ENCODE measurements around the gene NCAM1. TPM values are rescaled to one million over a fixed set of nuclear protein-coding genes. Genes with fewer than 3 reads are reported as not detected.
"Not testable (repeated sequence)": the region's sequence is repeated elsewhere in the genome, so short reads cannot be mapped to it uniquely, and the experiment has no call there.

The NCAM1 gene
- total RNA-seq, 1 donor from 2014 or later: 505 TPM

GRCh38 chr11:113022262-113022661, 61.0 kb downstream of the NCAM1 start:
- DNase-seq: no peak

DNA sequence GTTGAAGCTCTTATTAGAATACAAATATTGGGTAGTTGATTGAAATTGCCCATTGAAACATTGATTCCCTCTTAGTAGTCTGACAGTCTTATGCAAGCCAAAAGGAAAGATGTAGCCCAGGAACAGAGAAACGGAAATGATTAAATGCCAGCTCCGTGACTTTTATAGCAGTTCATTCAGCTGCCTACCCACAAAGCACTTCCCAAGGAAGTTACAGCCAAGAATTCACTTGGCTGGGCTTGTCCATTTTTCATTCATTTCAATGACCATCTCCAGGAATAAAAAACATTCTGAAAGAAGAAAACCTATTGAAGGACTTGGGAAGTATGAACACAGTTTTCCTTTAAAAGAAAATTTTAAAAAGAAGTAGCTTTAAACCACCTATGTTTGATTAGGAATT, 62.0 kb downstream of the NCAM1 start:
- DNase-seq: no peak

DNA sequence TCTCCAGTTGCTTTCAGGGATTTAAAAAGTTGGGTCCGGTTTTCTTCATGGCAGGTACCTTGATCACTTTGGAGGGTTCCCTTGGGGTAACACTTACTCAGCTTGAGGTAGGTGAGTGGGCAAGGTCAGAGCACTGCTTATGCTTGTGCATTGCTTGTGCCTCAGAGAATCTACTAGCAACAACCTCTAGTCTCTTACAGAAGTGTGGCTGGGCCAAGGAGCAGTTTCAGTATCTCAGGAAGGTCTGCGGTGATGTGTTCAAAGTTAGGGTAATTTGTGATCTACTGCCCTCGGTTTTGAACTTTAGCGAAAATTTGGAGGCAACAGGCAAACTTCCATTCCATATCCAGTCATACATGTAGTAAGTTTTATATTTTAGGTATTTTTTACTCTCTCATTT, 62.8 kb downstream of the NCAM1 start:
- no peak for DNase-seq

DNA sequence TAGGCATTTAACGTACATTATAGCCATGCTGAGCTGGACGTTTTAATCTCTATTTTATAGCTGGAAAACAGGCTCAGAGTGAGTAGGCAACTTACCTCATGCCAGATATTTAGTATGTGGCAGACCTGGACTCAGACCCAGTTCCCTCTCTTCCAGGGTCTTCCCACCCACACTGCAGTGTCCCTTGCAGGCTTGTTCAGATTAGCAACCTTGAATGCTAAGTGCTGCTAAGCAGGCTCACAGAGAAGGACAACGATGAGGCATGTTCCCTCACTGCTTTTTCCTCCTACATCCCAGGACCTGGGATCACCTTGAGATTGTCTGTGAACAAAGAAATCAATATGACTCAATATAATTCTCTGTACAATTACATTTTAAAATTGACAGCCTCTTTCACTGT, 65.6 kb downstream of the NCAM1 start:
- DNase-seq: no peak

GRCh38 chr11:113034576-113034975, 73.4 kb downstream of the NCAM1 start:
- DNase-seq: no peak

DNA sequence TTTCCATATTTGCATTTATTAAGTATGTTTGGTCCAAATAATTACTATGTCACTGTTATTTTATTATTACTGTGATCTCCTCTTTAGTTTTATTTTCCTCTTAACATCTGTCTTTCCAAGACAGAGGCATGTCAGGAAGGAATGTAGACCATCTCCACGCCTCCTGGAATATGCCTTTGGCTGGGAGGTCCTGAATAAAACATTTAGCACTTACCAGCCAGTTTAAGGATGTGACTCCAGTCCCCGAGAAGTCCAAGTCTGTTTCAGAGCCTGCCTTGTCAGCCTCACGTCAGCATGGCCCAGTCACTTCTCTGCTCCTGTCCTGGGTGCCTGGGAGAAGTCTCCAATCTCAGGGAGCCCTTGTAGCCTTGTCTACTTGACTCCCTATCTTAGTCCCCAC, 74.5 kb downstream of the NCAM1 start:
- DNase-seq: no peak

GRCh38 chr11:113043698-113044097, 82.5 kb downstream of the NCAM1 start:
- DNase-seq: no peak

DNA sequence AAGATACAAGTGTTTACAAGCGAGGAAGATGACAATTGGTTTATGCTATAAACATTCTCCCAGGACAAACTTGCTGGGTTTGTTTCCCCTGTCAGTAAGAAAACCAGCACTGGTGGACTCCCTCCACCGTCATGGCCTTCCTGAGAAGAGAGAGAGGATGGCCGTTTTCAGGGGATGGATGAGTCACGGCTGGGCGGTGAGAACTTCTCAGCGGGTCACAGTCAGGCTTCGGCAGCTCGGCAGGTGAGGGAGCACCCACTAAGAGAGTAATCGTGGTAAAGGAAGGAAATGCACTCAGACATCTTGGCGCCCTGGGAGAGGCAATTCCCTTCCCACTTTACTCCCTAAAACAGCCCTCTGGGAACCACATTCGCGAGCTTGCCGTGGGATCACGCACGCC, 83.9 kb downstream of the NCAM1 start:
- no peak for DNase-seq

- no peak for DNase-seq
Observed at GRCh38 chr11:113046866-113047265, 85.6 kb downstream of the NCAM1 start.

- DNase-seq: no peak
Observed at GRCh38 chr11:113048820-113049768, 87.9 kb downstream of the NCAM1 start.

- not testable (repeated sequence) for DNase-seq
Observed at GRCh38 chr11:113053042-113053441, 91.8 kb downstream of the NCAM1 start.

GRCh38 chr11:113057038-113057437, 95.8 kb downstream of the NCAM1 start:
- no peak for DNase-seq

DNA sequence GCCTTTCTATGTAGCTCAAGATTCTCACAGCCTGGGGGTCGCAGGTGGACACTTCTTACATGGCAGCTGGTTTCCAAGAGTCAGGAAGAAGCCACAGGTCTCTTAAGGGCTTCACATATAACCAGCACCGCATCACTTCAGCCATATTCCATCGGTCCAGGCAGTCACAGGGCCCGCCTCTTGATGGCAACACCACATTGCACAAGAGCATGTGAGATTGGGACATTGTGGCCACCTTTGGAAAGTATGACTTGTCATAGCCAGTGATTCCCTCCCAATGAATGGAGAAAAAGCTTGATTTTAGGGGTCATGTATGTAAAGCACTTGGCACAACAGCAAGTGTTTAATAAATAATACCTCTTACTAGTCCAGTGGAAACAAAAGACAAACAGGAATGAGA, 98.3 kb downstream of the NCAM1 start:
- no peak for DNase-seq

DNA sequence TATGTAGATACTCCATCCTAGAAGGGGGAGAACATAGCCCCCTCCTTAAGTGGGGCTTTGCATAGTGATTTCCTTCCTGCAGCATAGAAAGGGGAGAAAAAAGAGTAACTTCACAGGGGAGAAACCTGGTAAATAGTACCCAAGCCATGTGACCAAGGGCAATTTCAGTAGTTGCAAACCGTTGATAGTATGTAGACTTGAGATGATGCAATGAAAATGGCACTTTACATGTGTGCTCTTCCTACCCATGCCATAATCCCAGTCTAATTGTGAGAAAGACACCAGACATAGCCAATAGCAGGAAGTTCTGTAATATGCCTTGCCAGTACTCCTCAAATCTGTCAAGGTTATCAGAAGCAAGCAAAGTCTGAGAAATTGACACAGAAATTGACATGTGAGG, 104.1 kb downstream of the NCAM1 start:
- no peak for DNase-seq

DNA sequence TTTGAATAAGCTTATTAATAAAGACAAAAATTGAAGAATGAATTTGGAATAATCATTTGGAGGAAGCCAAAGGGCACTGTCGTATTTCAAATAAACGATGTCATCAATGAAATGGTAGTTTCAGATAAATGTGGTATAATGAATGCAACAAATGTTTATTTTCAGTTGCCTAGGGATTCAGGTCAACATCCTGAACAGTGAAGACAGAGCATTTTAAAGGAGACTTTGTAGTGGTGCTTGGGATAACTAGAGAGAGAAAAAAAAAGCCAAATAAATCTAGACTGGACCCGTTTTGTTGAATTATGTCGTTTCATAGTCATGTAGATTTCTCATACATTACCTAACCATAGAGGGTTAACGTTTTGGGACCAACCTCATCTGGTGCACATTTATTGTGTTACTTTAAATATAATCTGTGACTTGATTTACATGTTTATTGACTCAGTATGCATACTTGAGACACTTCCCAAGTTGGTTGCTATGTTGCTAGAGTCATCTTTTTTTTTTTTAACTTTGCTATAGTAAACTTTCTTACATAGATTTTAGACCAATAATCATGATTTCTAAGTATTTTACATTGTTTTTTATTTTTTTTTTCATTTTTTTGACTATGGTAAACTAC, 111.1 kb downstream of the NCAM1 start:
- DNase-seq: no peak

GRCh38 chr11:113073290-113073953, 112.2 kb downstream of the NCAM1 start:
- no peak for DNase-seq

GRCh38 chr11:113075586-113076095, 114.4 kb downstream of the NCAM1 start:
- DNase-seq: no peak

DNA sequence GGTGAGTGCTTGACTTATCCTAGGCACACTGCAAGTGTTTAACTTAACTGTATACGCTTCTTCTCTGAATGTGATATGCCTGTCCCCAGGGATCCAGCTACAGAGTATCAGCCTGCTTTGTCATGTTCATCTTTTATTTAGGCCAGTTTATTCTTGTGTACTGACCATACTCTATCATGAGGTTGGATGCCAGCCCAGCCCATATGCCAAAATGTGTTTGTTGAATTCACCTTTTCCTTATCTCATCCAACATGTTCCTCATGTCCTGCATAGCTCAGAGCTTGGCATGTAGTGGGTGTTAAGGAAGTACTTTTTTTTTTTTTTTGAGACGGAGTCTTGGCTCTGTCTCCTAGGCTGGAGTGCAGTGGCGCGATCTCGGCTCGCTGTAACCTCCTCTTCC, 116.2 kb downstream of the NCAM1 start:
- no peak for DNase-seq

GRCh38 chr11:113082341-113082955, 121.2 kb downstream of the NCAM1 start:
- DNase-seq: no peak

- no peak for DNase-seq
Observed at GRCh38 chr11:113083571-113083970, 122.4 kb downstream of the NCAM1 start.

- DNase-seq: no peak
Observed at GRCh38 chr11:113084297-113084696, 123.1 kb downstream of the NCAM1 start.

DNA sequence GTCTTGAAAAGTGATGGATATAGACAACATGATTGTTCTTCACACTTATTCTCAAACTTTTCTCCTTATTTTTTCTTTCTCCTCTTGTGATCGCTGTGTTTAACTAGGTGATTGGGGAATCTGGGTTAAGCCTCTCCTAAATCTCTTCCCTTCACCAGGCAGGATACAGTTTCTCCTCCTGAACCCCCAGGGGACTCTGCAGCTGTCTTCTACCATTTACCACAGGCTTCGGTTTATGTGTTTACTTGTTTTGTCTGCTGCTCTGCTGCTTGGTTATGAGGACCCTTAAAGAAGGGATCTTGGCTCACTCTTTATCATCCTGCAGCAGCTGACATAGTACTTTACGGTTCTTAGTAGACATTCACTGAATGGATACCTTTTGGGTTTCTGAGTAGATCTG, 124.2 kb downstream of the NCAM1 start:
- DNase-seq: no peak

- DNase-seq: no peak
Observed at GRCh38 chr11:113087706-113088105, 126.5 kb downstream of the NCAM1 start.
